ENCODE data around the gene RPAIN. TPM values are rescaled to one million over a fixed set of nuclear protein-coding genes. Genes with fewer than 3 reads are reported as not detected.

RPAIN gene
- total and polyA plus RNA-seq, 2 of the 8 experiments (the other 6 are each of a cell fraction or from before 2014, with no cell fraction given), result 54.5 to 57.7 TPM

GRCh38 chr17:5472511-5472910 lies 52.5 kb downstream of the RPAIN start (continued):
- TF ChIP-seq CHD7 (IDR thresholded peaks at IDR 0.05; ENCODE audit: insufficient replicate concordance, low read length) (no peak), TBP (IDR thresholded peaks at IDR 0.05; ENCODE audit: low read depth, low read length) (no peak), SAP30 (IDR thresholded peaks at IDR 0.05; ENCODE audit: insufficient read depth, insufficient replicate concordance, low read length) (no peak)

Measured in H1 (cell line).